GM19468 (cell line): ENCODE results near the gene MBOAT1.
"Not testable (repeated sequence)": the region's sequence is repeated elsewhere in the genome, so short reads cannot be mapped to it uniquely, and the experiment has no call there.

Experiments
- ATAC-seq: cut with Tn5 transposase; IDR thresholded peaks from one replicate; pipeline ENCODE4 v1.9.1; 2021; ENCODE audit warnings: mild to moderate bottlenecking, moderate library complexity, moderate number of reproducible peaks; ENCODE audit not compliant: unreplicated experiment; ENCODE audit errors: extremely low read depth

MBOAT1 gene

DNA sequence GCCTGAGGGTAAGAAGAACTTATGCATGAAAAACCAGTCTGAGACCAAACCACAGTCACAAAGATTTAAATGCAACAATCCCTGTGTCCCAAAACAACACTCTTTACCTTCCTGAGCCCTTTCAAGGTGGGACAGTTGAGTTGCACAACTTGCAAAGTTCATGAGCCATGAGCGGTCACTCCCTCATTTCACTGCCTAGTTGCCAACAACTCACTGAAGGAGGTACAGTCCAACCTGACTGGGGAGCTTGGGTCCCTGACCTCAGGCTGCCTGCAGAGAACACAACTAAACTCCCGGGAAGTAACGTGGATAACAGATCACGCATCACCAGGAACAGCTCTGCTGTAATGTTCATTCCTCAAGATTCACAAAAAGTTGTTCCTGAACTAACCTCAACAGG lies 69.4 kb downstream of the MBOAT1 start:
- no peak for ATAC-seq

DNA sequence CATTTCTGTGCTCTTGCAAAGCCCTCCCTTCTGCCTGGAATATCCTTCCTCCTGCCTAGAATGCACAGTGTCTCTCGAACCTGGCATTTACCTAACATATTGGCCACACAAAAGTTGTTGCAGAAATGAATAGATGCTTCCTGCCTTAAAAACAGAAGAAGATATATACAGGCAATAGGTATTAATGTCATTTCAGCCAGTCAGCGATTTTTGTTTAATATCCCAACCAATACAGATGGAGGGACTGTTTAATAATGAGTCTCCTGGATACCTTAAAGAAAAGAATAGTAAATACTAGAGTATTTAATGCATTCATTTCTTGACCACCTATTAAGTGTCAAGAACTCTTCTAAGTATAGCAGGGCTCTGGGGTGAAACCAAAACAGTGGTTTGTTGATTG lies 70.3 kb downstream of the MBOAT1 start:
- no peak for ATAC-seq

DNA sequence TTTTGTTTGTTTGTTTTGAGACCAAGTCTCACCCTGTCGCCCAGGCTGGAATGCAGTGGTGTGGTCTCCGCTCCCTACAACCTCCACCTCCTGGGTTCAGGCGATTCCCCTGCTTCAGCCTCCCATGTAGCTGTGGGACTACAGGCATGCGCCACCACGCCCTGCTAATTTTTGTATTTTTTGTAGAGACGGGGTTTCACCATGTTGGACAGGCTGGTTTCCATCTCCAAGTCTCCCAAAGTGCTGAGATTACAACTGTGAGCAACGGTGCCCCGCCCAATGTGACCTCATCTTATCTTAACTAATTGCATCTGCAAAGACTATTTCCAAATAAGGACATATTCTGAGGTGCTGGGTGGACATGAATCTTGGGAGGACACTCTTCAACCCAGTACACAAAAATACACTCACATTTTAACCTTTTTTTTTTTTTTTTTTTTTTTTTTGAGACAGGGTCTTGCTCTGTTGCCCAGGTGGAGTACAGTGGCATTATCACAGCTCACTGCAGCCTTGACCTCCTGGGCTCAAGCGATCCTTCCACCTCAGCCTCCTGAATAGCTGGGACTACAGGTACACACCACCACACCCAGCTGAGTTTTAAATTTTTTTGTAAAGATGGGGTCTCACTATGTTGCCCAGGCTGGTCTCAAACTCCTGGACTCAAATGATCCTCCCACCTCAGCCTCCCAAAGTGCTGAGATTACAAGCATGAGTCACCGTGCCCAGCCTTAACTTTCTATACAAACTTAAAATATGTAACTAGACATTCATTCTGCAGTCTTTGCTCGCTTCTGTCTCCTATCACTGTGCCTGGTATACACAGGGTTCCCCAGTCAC lies 72.9 kb downstream of the MBOAT1 start:
- ATAC-seq = not testable (repeated sequence)

DNA sequence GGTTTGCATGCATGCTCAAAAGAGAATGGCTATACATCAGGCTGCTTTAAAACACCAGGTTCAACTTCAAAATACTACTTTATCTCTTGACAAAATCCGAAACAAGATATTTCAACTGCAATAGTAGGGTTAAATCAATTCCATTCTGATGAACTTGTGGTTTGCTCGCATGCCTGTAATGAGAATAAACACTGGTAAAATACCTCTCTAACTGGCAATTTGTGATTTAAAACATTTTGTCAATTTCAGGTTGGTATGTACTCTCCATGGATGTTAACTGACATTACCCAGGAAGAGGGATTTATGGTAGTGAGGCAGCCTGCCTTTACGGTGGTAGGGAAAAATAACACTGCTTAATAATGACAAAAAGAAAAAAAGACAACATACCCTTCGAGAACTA lies 74.4 kb downstream of the MBOAT1 start:
- ATAC-seq = no peak

DNA sequence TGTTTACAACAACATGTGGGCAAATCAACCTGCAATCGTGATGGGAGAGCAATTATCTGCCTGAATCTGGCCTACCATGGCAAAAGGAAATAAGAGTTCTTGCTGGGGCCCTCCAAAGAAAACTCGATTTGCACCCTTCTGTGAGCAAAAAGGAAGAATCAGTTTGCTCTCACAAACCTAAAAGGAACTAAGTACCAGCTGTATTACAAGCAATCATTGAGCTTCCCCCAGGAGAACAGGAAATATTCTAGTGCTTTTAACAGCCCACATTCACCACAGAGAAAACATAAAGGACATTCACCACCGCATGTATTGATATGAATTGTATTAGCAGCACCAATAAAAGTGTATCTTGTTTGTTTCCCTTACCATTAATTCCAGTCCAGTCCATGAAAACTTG lies 75.0 kb downstream of the MBOAT1 start:
- ATAC-seq = no peak

DNA sequence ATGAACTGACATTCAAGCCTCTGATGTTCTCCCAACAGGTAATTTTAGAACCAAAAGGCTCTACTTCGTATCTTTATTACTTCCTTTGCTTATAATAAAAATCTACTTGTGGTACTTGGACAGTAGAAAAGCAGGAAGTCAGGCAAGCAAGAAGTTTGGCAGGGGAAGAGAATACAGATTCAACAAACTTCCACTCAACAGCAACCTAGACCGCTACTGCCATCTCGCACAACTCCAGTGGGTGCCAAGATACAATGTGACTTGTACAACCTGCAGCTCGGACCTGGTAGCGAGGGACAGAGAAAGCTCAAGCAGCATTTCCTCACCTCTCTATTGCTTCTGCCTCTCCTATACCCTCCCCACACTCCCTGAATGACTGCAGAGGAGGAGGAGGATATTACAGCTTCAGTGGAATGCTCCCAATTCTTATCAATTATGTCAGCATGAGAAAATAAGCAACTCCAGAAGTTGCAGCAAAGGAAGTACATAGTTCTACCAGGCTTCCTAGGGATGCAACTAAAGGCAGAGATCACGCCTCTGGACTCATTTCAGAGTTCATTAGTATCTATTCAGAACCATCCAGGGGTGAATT lies 76.5 kb downstream of the MBOAT1 start:
- ATAC-seq = no peak

DNA sequence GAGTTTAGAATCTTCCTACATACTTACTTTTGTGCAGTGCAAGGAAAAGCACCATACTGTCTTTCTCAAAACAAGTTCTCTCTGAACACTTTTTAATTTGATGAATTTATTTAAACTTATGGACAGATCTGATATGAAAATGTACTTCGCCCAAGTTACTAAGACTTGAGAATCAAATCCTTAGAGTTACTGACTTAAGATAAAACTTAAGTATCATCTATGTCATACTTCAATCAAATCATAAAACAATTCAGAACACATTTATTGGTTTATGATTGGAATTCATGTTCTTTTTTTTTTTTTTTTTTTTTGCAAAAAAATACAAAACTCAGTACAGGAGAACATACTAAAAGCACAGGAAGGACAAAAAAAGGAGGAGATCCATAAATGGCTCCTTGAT lies 77.7 kb downstream of the MBOAT1 start:
- ATAC-seq = no peak

DNA sequence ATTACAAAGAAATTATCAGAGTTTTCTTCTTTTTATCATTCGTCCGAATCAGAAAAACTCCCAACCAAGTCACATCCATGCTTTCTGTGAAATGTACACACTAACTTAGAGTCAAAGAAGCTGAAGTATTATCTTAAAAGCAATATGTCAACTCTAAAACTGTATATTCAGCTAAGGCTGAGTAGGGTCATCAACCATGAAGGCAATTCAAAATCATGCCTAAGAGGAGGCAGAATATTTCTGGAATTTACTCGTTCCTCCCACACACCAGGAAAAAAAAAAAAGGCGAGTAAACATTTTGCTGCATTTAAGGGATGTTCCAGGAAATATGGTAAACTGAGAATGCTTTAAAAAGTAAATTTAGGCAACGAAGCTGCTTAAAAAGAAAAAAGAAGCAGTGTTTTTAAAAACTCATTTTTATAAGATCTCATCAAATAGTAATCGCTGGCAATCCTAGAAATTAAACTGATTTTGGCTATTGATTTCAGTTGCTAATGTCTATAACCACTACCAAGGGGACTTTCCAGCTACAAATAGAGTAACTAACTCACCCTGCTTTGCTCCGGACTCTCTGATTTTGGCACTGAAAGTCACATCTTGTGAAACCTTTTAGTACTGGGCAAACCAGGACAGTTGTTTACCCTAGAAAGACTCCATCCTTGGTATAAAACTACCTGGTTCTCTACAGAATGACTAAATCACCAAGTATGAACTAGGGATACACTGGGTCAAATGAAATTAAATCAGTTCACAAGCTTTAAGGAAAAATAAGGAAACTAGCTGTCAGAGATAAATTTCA lies 82.8 kb downstream of the MBOAT1 start:
- no peak for ATAC-seq

DNA sequence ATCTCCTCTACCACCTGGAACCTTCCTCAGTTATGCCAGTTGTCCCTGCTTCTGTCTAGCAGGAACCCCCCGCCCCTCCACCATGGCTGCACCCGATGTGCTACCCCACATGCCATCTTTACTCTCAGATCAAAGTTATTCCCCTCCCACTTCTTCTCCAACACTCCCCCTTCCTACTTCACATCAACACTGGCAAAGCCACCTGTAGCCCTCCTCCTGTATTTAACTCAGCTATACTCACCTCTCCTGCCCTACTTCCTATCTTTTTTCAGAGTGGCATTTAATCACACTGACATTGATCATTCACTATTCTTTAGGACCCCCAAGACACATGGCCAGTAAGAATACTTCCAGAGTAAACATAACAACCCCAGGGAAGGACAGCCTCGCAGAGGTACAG lies 84.3 kb downstream of the MBOAT1 start:
- ATAC-seq = no peak

DNA sequence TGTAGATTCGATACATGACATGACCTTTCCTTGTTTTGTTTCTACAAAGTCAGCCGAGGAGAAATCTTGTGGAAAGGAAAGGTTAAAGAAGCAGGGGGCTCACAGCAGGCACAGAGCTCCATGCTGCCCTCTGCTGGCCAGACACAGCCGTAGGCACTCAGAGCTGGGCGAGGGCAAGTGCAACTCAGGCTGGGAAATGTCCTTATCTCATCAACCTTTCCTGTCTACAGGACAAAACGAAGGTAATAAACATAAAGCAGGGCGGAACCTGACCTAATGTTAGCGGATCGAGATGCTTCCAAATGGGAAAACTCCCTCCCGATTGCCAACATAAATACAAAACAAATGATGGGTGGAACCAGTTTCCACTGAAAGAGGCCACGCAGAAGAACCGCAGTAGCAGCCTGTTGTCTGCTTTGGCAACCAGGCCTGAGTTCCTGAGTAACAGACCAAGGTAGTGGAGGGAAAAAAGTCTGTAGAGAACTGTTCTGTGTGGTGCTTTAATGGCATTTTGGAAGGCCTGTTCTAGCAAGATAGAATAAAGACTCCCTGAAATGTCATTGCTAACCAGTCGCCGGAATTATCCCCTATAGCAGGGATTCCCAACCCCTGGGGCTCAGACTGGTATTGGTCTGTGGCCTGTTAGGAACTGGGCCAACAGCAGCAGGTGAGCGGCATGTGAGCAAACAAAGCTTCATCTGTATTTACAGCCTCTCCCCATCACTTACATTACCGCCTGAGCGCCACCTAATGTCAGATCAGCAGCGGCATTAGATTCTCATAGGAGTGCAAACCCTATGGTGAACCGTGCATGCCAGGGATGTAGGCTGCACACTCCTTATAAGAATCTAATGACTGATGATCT lies 85.2 kb downstream of the MBOAT1 start:
- ATAC-seq = peak; percentile 57

DNA sequence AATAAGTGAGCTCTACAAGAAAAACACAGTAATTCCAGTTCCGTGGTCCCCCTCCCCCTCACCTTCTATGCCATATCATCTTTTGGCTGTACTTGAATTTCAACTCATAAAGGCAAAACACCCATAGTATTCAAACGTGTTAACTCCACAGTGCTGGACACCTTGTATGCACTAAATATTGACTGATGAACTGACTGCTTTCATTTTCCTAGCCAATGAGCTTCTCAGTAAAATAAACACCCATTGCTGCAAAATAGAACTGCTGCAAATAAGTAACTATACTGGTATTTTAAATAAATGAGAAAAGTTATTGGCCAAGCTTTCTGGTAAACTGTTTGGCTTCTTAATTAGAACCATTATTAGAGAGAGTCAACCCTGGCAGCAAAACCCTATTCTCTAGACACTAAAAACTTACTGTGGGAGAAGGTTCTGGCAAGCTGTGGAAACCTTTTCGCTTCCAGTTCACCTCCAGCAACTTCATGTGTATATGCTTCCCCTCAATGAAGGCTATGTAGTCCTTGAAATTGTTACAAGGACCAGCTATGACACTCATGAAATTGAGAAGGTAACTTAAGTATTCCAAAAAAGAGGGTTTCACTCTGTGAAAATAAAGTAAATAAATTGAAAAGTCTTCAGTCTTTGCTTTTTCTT lies 86.0 kb downstream of the MBOAT1 start:
- no peak for ATAC-seq

DNA sequence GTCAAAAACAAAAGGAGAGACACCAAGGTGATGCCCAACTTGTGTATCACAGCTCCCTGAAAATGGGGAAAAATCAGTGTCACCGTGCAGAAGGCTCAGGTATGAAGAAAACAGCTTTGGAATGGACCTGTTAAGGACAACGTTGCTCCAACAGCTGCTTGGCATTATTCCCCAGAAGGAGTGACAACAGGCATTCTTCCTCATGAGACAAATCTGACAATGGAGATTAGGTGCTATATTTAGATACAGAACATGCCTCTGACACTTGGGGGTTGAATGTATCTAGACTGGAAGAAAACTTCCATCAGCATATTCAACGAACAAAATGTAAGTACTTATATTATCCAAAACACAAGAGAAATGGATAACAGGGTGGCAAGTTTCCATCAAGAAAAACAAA lies 87.7 kb downstream of the MBOAT1 start:
- no peak for ATAC-seq

DNA sequence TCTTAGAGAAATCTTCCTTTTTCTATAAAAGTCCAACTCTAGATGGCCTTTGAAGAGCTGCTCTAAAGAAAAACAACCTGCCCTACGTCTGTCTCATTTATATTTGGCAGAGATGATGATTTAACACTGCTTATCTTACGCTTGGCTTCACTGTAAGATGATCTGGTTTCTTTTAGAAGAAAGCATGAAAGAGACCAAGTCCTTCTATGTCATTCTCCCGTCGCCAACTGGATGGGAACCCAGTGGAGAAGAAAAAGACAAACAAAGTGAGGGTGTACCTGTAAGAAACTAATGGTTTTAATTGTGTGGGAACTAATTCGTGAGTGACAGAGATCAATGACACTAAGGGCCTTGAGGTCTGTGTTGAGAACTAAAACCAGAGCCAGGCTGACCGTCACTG lies 92.8 kb downstream of the MBOAT1 start:
- ATAC-seq = no peak

DNA sequence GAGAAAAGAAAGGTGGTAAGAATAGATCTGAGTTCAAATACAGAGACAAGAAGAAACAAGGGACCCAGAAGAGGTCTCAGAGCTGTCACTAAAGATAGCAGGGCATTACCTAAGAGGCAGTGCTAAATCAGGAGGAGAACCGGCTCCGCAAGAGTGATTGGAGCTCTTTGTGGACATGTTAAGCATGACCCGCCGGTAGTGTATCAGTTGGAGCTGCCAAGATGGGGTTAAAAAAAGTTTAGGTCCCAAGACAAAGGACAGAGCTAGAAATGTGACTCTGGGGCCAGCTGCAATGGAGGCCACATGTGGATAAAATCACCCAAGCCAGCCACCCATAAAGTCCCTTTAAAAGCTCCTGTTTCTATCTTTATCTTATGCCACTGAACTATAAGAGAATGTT lies 93.4 kb downstream of the MBOAT1 start:
- ATAC-seq = no peak

DNA sequence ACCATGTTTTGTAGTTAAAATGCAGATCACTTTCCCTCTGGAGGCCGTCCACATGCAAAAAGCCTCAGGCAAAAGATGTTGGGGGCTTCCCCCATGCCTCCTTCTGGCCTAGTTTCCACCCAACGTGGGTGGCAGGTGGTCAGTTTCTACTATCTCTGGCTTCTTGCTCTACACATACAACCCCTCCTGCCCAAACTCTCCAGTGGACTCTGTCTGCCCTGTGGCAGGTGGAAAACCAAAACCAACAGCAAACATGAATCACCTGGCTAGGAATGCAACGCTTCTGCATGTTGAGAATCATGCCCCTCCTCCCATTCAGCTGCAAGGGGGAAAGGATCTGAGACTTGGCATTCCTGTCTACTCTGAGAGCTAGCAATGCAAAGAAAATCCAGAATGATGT lies 94.8 kb downstream of the MBOAT1 start:
- no peak for ATAC-seq

DNA sequence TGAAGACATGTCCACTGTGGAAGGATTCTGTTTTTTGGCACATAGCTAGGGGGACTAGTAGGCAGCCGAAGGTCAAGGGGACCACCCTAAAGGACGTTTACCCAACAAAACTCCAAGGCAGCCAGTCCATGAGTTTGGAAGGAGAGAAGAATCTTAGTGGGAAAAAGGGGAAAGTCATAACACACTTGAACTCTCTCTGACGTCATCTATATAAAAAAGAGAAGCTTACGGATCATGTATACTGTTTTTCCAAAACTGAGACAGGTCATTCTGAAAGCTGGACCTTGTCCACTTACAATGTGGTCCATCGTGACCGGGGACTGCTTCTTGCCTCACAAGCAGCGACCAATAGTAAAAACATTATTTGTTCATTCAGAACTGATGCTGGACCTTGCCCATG lies 95.5 kb downstream of the MBOAT1 start:
- no peak for ATAC-seq

DNA sequence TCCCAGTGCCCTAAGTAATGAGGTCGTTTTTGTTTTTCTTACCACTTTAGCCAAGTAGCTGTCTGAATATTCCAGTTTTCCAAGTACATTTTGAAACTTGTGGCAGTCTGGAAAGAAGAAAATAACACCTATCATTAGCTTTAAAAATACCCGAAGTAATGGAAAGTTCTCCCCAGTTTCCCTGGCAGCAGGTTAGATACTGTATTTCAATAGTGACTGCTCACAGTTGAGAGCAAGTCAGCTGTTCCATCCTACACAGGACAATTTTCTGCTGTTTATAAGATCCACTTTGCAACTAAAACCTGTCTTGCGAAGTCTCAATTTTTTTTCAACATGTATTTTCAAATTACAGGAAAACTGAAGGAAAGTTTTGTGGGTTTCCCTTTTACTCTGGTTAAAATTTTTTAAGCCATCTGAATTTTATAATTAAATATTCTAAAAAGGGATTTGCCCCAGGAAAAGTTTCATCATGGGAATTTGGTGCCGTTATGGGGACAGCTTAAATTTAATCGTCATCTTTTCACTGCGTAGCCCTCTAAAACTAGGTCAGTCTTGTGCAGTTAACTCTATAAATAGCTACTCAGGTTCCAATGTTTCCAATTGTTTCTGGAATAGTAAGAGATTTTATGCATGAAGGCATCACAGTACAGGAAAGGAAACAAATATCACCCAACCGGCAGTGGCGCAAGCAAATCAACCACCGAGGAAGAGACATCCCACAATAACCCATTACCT lies 96.9 kb downstream of the MBOAT1 start:
- ATAC-seq = no peak

DNA sequence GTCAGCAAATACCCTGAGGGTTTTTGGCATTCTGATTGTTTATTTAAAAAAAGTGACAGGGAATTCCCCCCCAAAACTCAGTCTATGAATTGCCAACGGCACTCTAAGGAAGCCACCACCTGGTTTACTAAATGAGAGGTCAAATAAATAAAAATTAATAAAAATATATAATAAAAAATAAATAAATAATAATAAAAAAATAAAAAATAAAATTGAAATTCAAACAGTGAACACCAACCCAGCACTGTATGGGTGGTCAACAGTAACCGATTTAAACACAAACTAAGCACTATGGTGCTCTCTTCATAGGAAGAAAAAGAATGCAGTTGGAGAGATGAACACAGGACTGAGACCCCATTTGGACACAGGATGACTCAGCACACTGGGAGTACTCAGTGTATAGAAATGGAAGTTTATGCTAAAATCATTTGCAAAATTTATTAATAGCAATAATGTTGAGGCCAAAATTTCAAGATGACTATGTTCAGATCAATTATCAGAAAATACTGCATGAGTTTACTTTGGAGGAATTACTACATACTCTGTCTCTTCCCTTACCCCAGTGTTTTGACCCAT lies 98.5 kb downstream of the MBOAT1 start:
- ATAC-seq = no peak

DNA sequence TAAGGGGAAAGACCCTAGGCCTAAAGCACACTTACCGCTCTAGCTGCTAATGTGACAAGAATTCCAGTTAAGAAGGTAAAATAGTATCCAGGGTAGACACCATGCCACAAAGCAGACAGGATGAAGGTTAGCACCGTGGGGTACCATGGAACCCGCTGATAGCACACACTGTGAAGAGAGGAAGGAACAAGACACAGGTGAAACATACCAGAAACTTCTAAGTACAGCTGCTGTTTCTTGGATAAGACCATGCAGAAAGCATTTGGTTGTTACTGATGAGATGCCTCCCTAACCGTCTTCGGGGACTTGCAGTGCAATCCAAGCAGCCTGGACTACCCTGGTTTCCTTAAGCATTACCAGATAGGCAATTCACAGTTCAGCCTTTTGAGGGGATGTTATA lies 99.4 kb downstream of the MBOAT1 start:
- no peak for ATAC-seq
